K562 (cell line): ENCODE data around the gene CLCN5.

Experiments used
- CBX2 ChIP-seq: fragments of 200-600 bp; sonication (generic); IDR thresholded peaks from one replicate; pipeline ENCODE4 v1.6.1; 2012; ENCODE audit warnings: mild to moderate bottlenecking, low read length, inconsistent platforms; ENCODE audit not compliant: insufficient read depth, poor library complexity, severe bottlenecking
- EZH2 ChIP-seq: IDR thresholded peaks from 2 replicates; pipeline ENCODE4 v1.6.1; 2012; ENCODE audit warnings: low read depth, mild to moderate bottlenecking, inconsistent platforms, low read length, borderline replicate concordance
- JUND ChIP-seq, 2 experiments: IDR thresholded peaks; 2 replicates in 1 of 2; 3 replicates in 1 of 2; pipeline ENCODE4 v1.6.1; 2011; ENCODE audit warnings: borderline replicate concordance in 2 of 2, low read depth in 2 of 2, low read length in 2 of 2, improper control_type of control experiment in 1 of 2, missing biosample characterization in 1 of 2, missing genetic modification characterization in 1 of 2, missing genetic modification reagents in 1 of 2
- MAFK ChIP-seq: IDR thresholded peaks from 2 replicates; pipeline ENCODE4 v1.6.1; 2011; ENCODE audit warnings: low read length, improper control_type of control experiment
- POLR2AphosphoS5 ChIP-seq: IDR thresholded peaks from 2 replicates; pipeline ENCODE4 v1.6.1; 2011; ENCODE audit warnings: mild to moderate bottlenecking, low read depth, low read length, moderate library complexity; ENCODE audit not compliant: control insufficient read depth, insufficient read depth
- SMARCA4 ChIP-seq: fragments of 450-650 bp; IDR thresholded peaks from 2 replicates; pipeline ENCODE4 v1.6.1; 2016
- SMARCC2 ChIP-seq: fragments of 450-650 bp; IDR thresholded peaks from 2 replicates; pipeline ENCODE4 v1.6.1; 2017; ENCODE audit warnings: antibody characterized with exemption, moderate library complexity, mild to moderate bottlenecking, low read depth
- ZFX ChIP-seq: sonication (generic); formaldehyde crosslinking; IDR thresholded peaks from 2 replicates; pipeline ENCODE4 v1.8.0; 2022; ENCODE audit warnings: mild to moderate bottlenecking, missing genetic modification reagents, moderate library complexity
- TF ChIP-seq, protein P1 (sequence below), 2 experiments: fragments of 450-650 bp in 1 of 2; IDR thresholded peaks; 2 replicates each; pipeline ENCODE4 v1.6.1; 2011 to 2017; ENCODE audit warnings: low read depth in 2 of 2, antibody characterized with exemption in 1 of 2, borderline replicate concordance in 1 of 2, low read length in 1 of 2, mild to moderate bottlenecking in 1 of 2, mixed read lengths in 1 of 2; ENCODE audit not compliant: control insufficient read depth in 1 of 2
- TF ChIP-seq, protein P2 (sequence below): fragments of 450-650 bp; IDR thresholded peaks from 2 replicates; pipeline ENCODE4 v1.6.1; 2016
- TF ChIP-seq, protein P3 (sequence below), 3 experiments: IDR thresholded peaks in 2 of 3; conservative IDR thresholded peaks in 1 of 3; 2 replicates each; pipeline ENCODE4 v1.5.1; 2011 to 2012; ENCODE audit warnings: low read length in 3 of 3, mild to moderate bottlenecking in 3 of 3, control low read depth in 2 of 3, improper control_type of control experiment in 1 of 3, inconsistent platforms in 1 of 3, low read depth in 1 of 3, mixed read lengths in 1 of 3, moderate library complexity in 1 of 3; ENCODE audit not compliant: insufficient read depth in 2 of 3
- TF ChIP-seq, protein P4 (sequence below): fragments of 450-650 bp; formaldehyde crosslinking; IDR thresholded peaks from 2 replicates; pipeline ENCODE4 v1.4.0; 2020; ENCODE audit warnings: mild to moderate bottlenecking, moderate library complexity
- TF ChIP-seq, protein P5 (sequence below): fragments of 450-650 bp; IDR thresholded peaks from 2 replicates; pipeline ENCODE4 v1.7.0; 2016; ENCODE audit warnings: borderline replicate concordance

DNA sequence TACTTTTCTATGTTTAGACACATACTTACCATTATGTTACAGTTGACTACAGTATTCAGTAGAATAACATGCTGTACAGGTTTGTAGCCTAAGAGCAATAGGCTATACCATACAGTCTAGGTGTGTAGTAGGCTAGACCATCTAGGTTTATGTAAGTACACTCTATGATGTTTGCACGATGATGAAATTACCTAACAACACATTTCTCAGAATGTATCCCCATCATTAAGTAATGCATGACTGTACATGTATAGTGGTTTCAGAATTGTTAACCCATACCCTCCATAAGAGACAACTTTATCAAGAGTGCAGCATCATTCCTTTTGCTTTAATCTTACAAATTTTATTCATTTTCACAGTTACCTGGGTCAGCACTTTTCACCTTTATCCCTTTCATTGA is 126.8 kb downstream of the CLCN5 start:
- TF ChIP-seq EZH2 (no peak), MAFK (no peak), SMARCA4 (no peak), SMARCC2 (no peak), CBX2 (no peak), ZFX (CRISPR knock-in tag) (no peak), POLR2AphosphoS5 (no peak), JUND (IDR thresholded peaks at IDR 0.05; ENCODE audit: borderline replicate concordance, low read depth, low read length) (no peak), JUND (tag; IDR thresholded peaks at IDR 0.05; ENCODE audit: borderline replicate concordance, low read depth, low read length) (no peak)
- TF ChIP-seq, protein P1, sequence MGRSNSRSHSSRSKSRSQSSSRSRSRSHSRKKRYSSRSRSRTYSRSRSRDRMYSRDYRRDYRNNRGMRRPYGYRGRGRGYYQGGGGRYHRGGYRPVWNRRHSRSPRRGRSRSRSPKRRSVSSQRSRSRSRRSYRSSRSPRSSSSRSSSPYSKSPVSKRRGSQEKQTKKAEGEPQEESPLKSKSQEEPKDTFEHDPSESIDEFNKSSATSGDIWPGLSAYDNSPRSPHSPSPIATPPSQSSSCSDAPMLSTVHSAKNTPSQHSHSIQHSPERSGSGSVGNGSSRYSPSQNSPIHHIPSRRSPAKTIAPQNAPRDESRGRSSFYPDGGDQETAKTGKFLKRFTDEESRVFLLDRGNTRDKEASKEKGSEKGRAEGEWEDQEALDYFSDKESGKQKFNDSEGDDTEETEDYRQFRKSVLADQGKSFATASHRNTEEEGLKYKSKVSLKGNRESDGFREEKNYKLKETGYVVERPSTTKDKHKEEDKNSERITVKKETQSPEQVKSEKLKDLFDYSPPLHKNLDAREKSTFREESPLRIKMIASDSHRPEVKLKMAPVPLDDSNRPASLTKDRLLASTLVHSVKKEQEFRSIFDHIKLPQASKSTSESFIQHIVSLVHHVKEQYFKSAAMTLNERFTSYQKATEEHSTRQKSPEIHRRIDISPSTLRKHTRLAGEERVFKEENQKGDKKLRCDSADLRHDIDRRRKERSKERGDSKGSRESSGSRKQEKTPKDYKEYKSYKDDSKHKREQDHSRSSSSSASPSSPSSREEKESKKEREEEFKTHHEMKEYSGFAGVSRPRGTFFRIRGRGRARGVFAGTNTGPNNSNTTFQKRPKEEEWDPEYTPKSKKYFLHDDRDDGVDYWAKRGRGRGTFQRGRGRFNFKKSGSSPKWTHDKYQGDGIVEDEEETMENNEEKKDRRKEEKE (IDR thresholded peaks at IDR 0.05; ENCODE audit: borderline replicate concordance in 1 of 2, control insufficient read depth in 1 of 2, low read depth in 2 of 2, low read length in 1 of 2) = no peak
- TF ChIP-seq, protein P2, sequence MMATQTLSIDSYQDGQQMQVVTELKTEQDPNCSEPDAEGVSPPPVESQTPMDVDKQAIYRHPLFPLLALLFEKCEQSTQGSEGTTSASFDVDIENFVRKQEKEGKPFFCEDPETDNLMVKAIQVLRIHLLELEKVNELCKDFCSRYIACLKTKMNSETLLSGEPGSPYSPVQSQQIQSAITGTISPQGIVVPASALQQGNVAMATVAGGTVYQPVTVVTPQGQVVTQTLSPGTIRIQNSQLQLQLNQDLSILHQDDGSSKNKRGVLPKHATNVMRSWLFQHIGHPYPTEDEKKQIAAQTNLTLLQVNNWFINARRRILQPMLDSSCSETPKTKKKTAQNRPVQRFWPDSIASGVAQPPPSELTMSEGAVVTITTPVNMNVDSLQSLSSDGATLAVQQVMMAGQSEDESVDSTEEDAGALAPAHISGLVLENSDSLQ = no peak
- TF ChIP-seq, protein P3, sequence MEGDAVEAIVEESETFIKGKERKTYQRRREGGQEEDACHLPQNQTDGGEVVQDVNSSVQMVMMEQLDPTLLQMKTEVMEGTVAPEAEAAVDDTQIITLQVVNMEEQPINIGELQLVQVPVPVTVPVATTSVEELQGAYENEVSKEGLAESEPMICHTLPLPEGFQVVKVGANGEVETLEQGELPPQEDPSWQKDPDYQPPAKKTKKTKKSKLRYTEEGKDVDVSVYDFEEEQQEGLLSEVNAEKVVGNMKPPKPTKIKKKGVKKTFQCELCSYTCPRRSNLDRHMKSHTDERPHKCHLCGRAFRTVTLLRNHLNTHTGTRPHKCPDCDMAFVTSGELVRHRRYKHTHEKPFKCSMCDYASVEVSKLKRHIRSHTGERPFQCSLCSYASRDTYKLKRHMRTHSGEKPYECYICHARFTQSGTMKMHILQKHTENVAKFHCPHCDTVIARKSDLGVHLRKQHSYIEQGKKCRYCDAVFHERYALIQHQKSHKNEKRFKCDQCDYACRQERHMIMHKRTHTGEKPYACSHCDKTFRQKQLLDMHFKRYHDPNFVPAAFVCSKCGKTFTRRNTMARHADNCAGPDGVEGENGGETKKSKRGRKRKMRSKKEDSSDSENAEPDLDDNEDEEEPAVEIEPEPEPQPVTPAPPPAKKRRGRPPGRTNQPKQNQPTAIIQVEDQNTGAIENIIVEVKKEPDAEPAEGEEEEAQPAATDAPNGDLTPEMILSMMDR (IDR thresholded peaks at IDR 0.05 in 2 of 3, conservative IDR thresholded peaks at IDR 0.05 in 1 of 3; ENCODE audit: insufficient read depth in 2 of 3, low read depth in 1 of 3, low read length in 3 of 3) = no peak
- TF ChIP-seq, protein P4, sequence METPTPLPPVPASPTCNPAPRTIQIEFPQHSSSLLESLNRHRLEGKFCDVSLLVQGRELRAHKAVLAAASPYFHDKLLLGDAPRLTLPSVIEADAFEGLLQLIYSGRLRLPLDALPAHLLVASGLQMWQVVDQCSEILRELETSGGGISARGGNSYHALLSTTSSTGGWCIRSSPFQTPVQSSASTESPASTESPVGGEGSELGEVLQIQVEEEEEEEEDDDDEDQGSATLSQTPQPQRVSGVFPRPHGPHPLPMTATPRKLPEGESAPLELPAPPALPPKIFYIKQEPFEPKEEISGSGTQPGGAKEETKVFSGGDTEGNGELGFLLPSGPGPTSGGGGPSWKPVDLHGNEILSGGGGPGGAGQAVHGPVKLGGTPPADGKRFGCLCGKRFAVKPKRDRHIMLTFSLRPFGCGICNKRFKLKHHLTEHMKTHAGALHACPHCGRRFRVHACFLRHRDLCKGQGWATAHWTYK = no peak
- TF ChIP-seq, protein P5, sequence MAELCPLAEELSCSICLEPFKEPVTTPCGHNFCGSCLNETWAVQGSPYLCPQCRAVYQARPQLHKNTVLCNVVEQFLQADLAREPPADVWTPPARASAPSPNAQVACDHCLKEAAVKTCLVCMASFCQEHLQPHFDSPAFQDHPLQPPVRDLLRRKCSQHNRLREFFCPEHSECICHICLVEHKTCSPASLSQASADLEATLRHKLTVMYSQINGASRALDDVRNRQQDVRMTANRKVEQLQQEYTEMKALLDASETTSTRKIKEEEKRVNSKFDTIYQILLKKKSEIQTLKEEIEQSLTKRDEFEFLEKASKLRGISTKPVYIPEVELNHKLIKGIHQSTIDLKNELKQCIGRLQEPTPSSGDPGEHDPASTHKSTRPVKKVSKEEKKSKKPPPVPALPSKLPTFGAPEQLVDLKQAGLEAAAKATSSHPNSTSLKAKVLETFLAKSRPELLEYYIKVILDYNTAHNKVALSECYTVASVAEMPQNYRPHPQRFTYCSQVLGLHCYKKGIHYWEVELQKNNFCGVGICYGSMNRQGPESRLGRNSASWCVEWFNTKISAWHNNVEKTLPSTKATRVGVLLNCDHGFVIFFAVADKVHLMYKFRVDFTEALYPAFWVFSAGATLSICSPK = no peak
